ENCODE data around the gene PRKAG2. TPM values are rescaled to one million over a fixed set of nuclear protein-coding genes. Genes with fewer than 3 reads are reported as not detected.

PRKAG2 gene
- polyA plus RNA-seq, 1 of the 3 experiments (the other 2 are of a cell fraction): 51.6 TPM

GRCh38 chr7:151858456-151858855, 18.5 kb downstream of the PRKAG2 start:
- TF ChIP-seq RXRA (IDR thresholded peaks at IDR 0.05; ENCODE audit: borderline replicate concordance, low read depth) (no peak), CHD2 (IDR thresholded peaks at IDR 0.05; ENCODE audit: low read length, partially characterized antibody) (no peak), MAX (IDR thresholded peaks at IDR 0.05; ENCODE audit: low read depth) (no peak), MXI1 (IDR thresholded peaks at IDR 0.05; ENCODE audit: low read depth, low read length) (no peak)
- no peak overlapping the region for H2AFZ ChIP-seq (ENCODE audit: low read depth)
- no peak overlapping the region for H3K4me2 ChIP-seq
- H3K4me3 ChIP-seq (ENCODE audit: low read depth in 2 of 2, low read length in 1 of 2): no peak overlapping the region
- H3K79me2 ChIP-seq (ENCODE audit: insufficient read depth): no peaks in the 10 kb centered on the region
- no peak overlapping the region for H3K27ac ChIP-seq (ENCODE audit: low read depth in 2 of 2, low read length in 1 of 2)
- H3K9me2 ChIP-seq: no peaks in the 10 kb centered on the region
- H4K20me1 ChIP-seq (ENCODE audit: insufficient read depth): no peaks in the 10 kb centered on the region
- WGBS (ENCODE audit: low lambda C conversion rate): 68% methylated on average over 5 of the region's 5 CpGs
- ChIA-PET CTCF (interaction anchor here (0.9 to 2.1 kb wide), 2 partner anchors 76 to 127 kb away, joined by 4 to 8 read pairs; no protein-coding TSS in a partner anchor), POLR2A (no interaction called here)
- no peaks in the 10 kb centered on the region for H3K36me3 ChIP-seq (replicated peaks in 1 of 2; ENCODE audit: control insufficient read depth in 1 of 2, insufficient read depth in 2 of 2, low read length in 1 of 2)
- H3K9ac ChIP-seq: no peak overlapping the region
- no peaks in the 10 kb centered on the region for H3K9me3 ChIP-seq
- peaks cover 23% of the 10 kb centered on the region for H3K27me3 ChIP-seq (ENCODE audit: insufficient read depth)
- no peak for DNase-seq
- peaks cover 0 to 5% of the 10 kb centered on the region in 2 experiments; a peak in 1 of 4 replicates for H3K4me1 ChIP-seq (ENCODE audit: control insufficient read depth in 1 of 2, insufficient read depth in 2 of 2, low read depth in 1 of 2, low read length in 1 of 2)
- H3F3A ChIP-seq (replicated peaks; ENCODE audit: insufficient read depth): no peaks in the 10 kb centered on the region

- Histone ChIP-seq H3K27me3 (ENCODE audit: insufficient read depth) (peaks cover 28% of the 10 kb centered on the region), H3K4me1 (ENCODE audit: control insufficient read depth in 1 of 2, insufficient read depth in 2 of 2, low read depth in 1 of 2, low read length in 1 of 2) (peaks cover 0 to 5% of the 10 kb centered on the region in 2 experiments; a peak in 1 of 4 replicates), H3K79me2 (ENCODE audit: insufficient read depth) (no peaks in the 10 kb centered on the region), H3K4me2 (no peak overlapping the region), H4K20me1 (ENCODE audit: insufficient read depth) (no peaks in the 10 kb centered on the region), H3K9me3 (no peaks in the 10 kb centered on the region), H3K9ac (no peak overlapping the region), H3K27ac (ENCODE audit: low read depth in 2 of 2, low read length in 1 of 2) (no peak overlapping the region), H3K4me3 (ENCODE audit: low read depth in 2 of 2, low read length in 1 of 2) (no peak overlapping the region), H2AFZ (ENCODE audit: low read depth) (no peak overlapping the region), H3K36me3 (replicated peaks in 1 of 2; ENCODE audit: control insufficient read depth in 1 of 2, insufficient read depth in 2 of 2, low read length in 1 of 2) (no peaks in the 10 kb centered on the region), H3K9me2 (no peaks in the 10 kb centered on the region), H3F3A (replicated peaks; ENCODE audit: insufficient read depth) (no peaks in the 10 kb centered on the region)
- WGBS (ENCODE audit: low lambda C conversion rate): 27% methylated on average over 7 of the region's 7 CpGs
- TF ChIP-seq POLR2AphosphoS5 (IDR thresholded peaks at IDR 0.05; ENCODE audit: low read depth, low read length) (no peak), MXI1 (IDR thresholded peaks at IDR 0.05; ENCODE audit: low read depth, low read length) (no peak), FOXJ3 (CRISPR knock-in tag; IDR thresholded peaks at IDR 0.05) (no peak), USF1 (IDR thresholded peaks at IDR 0.05; ENCODE audit: borderline replicate concordance, low read depth) (no peak), NFIC (IDR thresholded peaks at IDR 0.05; ENCODE audit: borderline replicate concordance) (no peak), MEF2A (IDR thresholded peaks at IDR 0.05; ENCODE audit: borderline replicate concordance, low read depth) (no peak), RXRA (IDR thresholded peaks at IDR 0.05; ENCODE audit: borderline replicate concordance, low read depth) (no peak), ELF1 (IDR thresholded peaks at IDR 0.05) (no peak), FOSL2 (IDR thresholded peaks at IDR 0.05; ENCODE audit: borderline replicate concordance, low read depth) (no peak), SMC3 (IDR thresholded peaks at IDR 0.05; ENCODE audit: low read depth, low read length) (no peak), CHD2 (IDR thresholded peaks at IDR 0.05; ENCODE audit: low read length, partially characterized antibody) (no peak), RCOR1 (IDR thresholded peaks at IDR 0.05; ENCODE audit: low read length) (no peak), TAF1 (IDR thresholded peaks at IDR 0.05; ENCODE audit: borderline replicate concordance, low read depth, low read length) (no peak), JUND (IDR thresholded peaks at IDR 0.05) (no peak), GATA2 (CRISPR knock-in tag; IDR thresholded peaks at IDR 0.05) (no peak), FOXM1 (IDR thresholded peaks at IDR 0.05; ENCODE audit: low read depth) (no peak)
- no peak for DNase-seq
- ChIA-PET POLR2A (no interaction called here), CTCF (interaction anchor here (0.9 to 2.1 kb wide), 2 partner anchors 75 to 127 kb away, joined by 4 to 8 read pairs; no protein-coding TSS in a partner anchor)
Measured at GRCh38 chr7:151857866-151858450, 19.0 kb downstream of the PRKAG2 start.
